Astrocyte (in vitro differentiated cells and primary cell): Measurements from ENCODE around the gene GABBR2. TPM values are rescaled to one million over a fixed set of nuclear protein-coding genes. Genes with fewer than 3 reads are reported as not detected.

Experiments
- DNase-seq: peaks from one replicate; pipeline ENCODE4 v3.0.0-alpha.2; 2010; ENCODE audit warnings: low read depth
- FAIRE-seq: peaks from 2 replicates; lab custom pipeline; 2011; peaks lifted over from hg19 to GRCh38; lab: Jason Lieb, UNC
- H2AFZ ChIP-seq: 2 replicates; pipeline ENCODE4 v1.6.0; 2012; ENCODE audit warnings: low read depth, low read length, inconsistent platforms
- H3K27ac ChIP-seq: 2 replicates; pipeline ENCODE4 v1.5.1; 2011; ENCODE audit warnings: low read depth, low read length, inconsistent platforms
- H3K27me3 ChIP-seq: 2 replicates; pipeline ENCODE4 v1.6.0; 2011; ENCODE audit warnings: low read length, inconsistent platforms; ENCODE audit not compliant: insufficient read depth
- H3K36me3 ChIP-seq: 2 replicates; pipeline ENCODE4 v1.5.1; 2011; ENCODE audit warnings: low read length, inconsistent platforms; ENCODE audit not compliant: insufficient read depth
- H3K4me1 ChIP-seq: 2 replicates; pipeline ENCODE4 v1.5.1; 2011; ENCODE audit warnings: low read length, inconsistent platforms; ENCODE audit not compliant: insufficient read depth
- H3K4me2 ChIP-seq: 2 replicates; pipeline ENCODE4 v1.6.0; 2012; ENCODE audit warnings: low read length, inconsistent platforms
- H3K4me3 ChIP-seq: 2 replicates; pipeline ENCODE4 v1.5.1; 2011; ENCODE audit warnings: low read depth, mild to moderate bottlenecking, low read length, inconsistent platforms; ENCODE audit not compliant: insufficient read depth
- H3K79me2 ChIP-seq: 2 replicates; pipeline ENCODE4 v1.6.0; 2012; ENCODE audit warnings: mild to moderate bottlenecking, low read length, inconsistent platforms; ENCODE audit not compliant: insufficient read depth
- H3K9ac ChIP-seq: 2 replicates; pipeline ENCODE4 v1.6.0; 2012; ENCODE audit warnings: mild to moderate bottlenecking, low read length, inconsistent platforms
- H3K9me3 ChIP-seq: 2 replicates; pipeline ENCODE4 v1.5.1; 2012; ENCODE audit warnings: low read depth, mild to moderate bottlenecking, low read length, inconsistent platforms; ENCODE audit not compliant: insufficient read depth
- H4K20me1 ChIP-seq: 2 replicates; pipeline ENCODE4 v1.6.0; 2012; ENCODE audit warnings: low read length, inconsistent platforms; ENCODE audit not compliant: insufficient read depth
- H3K27ac Mint-ChIP-seq: one replicate; pipeline ENCODE4 v1.8.0; 2021; ENCODE audit warnings: mild to moderate bottlenecking, mixed read lengths; ENCODE audit not compliant: unreplicated experiment
- H3K27me3 Mint-ChIP-seq: one replicate; pipeline ENCODE4 v1.8.0; 2021; ENCODE audit warnings: low read depth, mixed read lengths; ENCODE audit not compliant: unreplicated experiment
- H3K36me3 Mint-ChIP-seq: one replicate; pipeline ENCODE4 v1.8.0; 2021; ENCODE audit warnings: low read depth, mixed read lengths; ENCODE audit not compliant: unreplicated experiment
- H3K4me1 Mint-ChIP-seq: one replicate; pipeline ENCODE4 v1.8.0; 2021; ENCODE audit warnings: low read depth, mixed read lengths; ENCODE audit not compliant: unreplicated experiment
- H3K4me3 Mint-ChIP-seq: one replicate; pipeline ENCODE4 v1.8.0; 2021; ENCODE audit warnings: mild to moderate bottlenecking, moderate library complexity, mixed read lengths; ENCODE audit not compliant: unreplicated experiment
- H3K9me3 Mint-ChIP-seq: one replicate; pipeline ENCODE4 v1.8.0; 2021; ENCODE audit warnings: mild to moderate bottlenecking, mixed read lengths; ENCODE audit not compliant: unreplicated experiment
- CTCF ChIP-seq: IDR thresholded peaks from 2 replicates; pipeline ENCODE4 v1.5.1; 2011; ENCODE audit warnings: low read depth, mild to moderate bottlenecking, inconsistent platforms, low read length, moderate library complexity; ENCODE audit not compliant: insufficient read depth
- EZH2 ChIP-seq: IDR thresholded peaks from 2 replicates; pipeline ENCODE4 v1.6.1; 2012; ENCODE audit warnings: mild to moderate bottlenecking, low read length, inconsistent platforms; ENCODE audit not compliant: insufficient read depth
- total RNA-seq: library from RNA; stranded (reverse); gene quantifications from 2 replicates; pipeline ENCODE4 v1.2.1, GENCODE V29; 2021

Gene GABBR2
- total RNA-seq, 1 donor from 2014 or later = 2.0 TPM

- no peaks in the 10 kb centered on the region for H3K36me3 Mint-ChIP-seq
- no peak for FAIRE-seq
- peak; percentile 6 for DNase-seq
Measured at GRCh38 chr9:98365227-98365669, 343.5 kb downstream of the GABBR2 start.

GRCh38 chr9:98364086-98364485, 344.6 kb downstream of the GABBR2 start:
- DNase-seq (no peak), FAIRE-seq (no peak)
- TF ChIP-seq EZH2 = no peak
- TF ChIP-seq CTCF = no peak
- Histone ChIP-seq H3K36me3 (no peaks in the 10 kb centered on the region), H3K9me3 (peaks cover 14% of the 10 kb centered on the region), H3K27ac (no peak overlapping the region), H3K4me2 (no peak overlapping the region), H2AFZ (no peak overlapping the region), H3K79me2 (no peaks in the 10 kb centered on the region), H3K27me3 (no peaks in the 10 kb centered on the region), H3K4me3 (no peak overlapping the region), H4K20me1 (no peaks in the 10 kb centered on the region), H3K9ac (no peak overlapping the region), H3K4me1 (peaks cover 3% of the 10 kb centered on the region)
- Mint-ChIP-seq H3K9me3 (no peaks in the 10 kb centered on the region), H3K36me3 (peaks cover 2% of the 10 kb centered on the region), H3K27ac (no peak overlapping the region), H3K27me3 (peaks cover 26% of the 10 kb centered on the region), H3K4me3 (no peak overlapping the region), H3K4me1 (no peaks in the 10 kb centered on the region)

More at GRCh38 chr9:98365227-98365669, 343.5 kb downstream of the GABBR2 start:
- no peaks in the 10 kb centered on the region for H3K79me2 ChIP-seq
- Mint-ChIP-seq H3K4me1 (no peaks in the 10 kb centered on the region), H3K27ac (no peak overlapping the region), H3K27me3 (peaks cover 24% of the 10 kb centered on the region), H3K4me3 (no peak overlapping the region), H3K9me3 (no peaks in the 10 kb centered on the region)
- H3K27ac ChIP-seq = no peak overlapping the region
- no peak overlapping the region for H3K4me2 ChIP-seq
- peak; percentile 44 for TF ChIP-seq CTCF
- no peak for TF ChIP-seq EZH2
- no peak overlapping the region for H3K9ac ChIP-seq
- H2AFZ ChIP-seq = no peak overlapping the region
- no peaks in the 10 kb centered on the region for H3K27me3 ChIP-seq
- no peak overlapping the region for H3K4me3 ChIP-seq
- H4K20me1 ChIP-seq = no peaks in the 10 kb centered on the region
- H3K36me3 ChIP-seq = no peaks in the 10 kb centered on the region
- H3K4me1 ChIP-seq = peaks cover 3% of the 10 kb centered on the region
- peaks cover 14% of the 10 kb centered on the region for H3K9me3 ChIP-seq

- no peak overlapping the region for H3K9ac ChIP-seq
- H3K4me2 ChIP-seq = no peak overlapping the region
- DNase-seq (no peak), FAIRE-seq (no peak)
- no peaks in the 10 kb centered on the region for H4K20me1 ChIP-seq
- TF ChIP-seq EZH2 (no peak), CTCF (no peak)
- H3K4me3 ChIP-seq = no peak overlapping the region
- peaks cover 3% of the 10 kb centered on the region for H3K4me1 ChIP-seq
- H3K9me3 ChIP-seq = peaks cover 14% of the 10 kb centered on the region
- no peak overlapping the region for H3K27ac Mint-ChIP-seq
- H3K9me3 Mint-ChIP-seq = no peaks in the 10 kb centered on the region
- H3K4me1 Mint-ChIP-seq = no peaks in the 10 kb centered on the region
- H3K36me3 ChIP-seq = no peaks in the 10 kb centered on the region
- H2AFZ ChIP-seq = no peak overlapping the region
- H3K27me3 Mint-ChIP-seq = peaks cover 26% of the 10 kb centered on the region
- no peaks in the 10 kb centered on the region for H3K79me2 ChIP-seq
- no peak overlapping the region for H3K4me3 Mint-ChIP-seq
- no peaks in the 10 kb centered on the region for H3K27me3 ChIP-seq
- no peak overlapping the region for H3K27ac ChIP-seq
- peaks cover 2% of the 10 kb centered on the region for H3K36me3 Mint-ChIP-seq
Measured at GRCh38 chr9:98363644-98364043, 345.1 kb downstream of the GABBR2 start.
